ENCODE results near the gene ACTL7B.

ACTL7B gene, protein sequence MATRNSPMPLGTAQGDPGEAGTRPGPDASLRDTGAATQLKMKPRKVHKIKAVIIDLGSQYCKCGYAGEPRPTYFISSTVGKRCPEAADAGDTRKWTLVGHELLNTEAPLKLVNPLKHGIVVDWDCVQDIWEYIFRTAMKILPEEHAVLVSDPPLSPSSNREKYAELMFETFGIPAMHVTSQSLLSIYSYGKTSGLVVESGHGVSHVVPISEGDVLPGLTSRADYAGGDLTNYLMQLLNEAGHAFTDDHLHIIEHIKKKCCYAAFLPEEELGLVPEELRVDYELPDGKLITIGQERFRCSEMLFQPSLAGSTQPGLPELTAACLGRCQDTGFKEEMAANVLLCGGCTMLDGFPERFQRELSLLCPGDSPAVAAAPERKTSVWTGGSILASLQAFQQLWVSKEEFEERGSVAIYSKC

DNA sequence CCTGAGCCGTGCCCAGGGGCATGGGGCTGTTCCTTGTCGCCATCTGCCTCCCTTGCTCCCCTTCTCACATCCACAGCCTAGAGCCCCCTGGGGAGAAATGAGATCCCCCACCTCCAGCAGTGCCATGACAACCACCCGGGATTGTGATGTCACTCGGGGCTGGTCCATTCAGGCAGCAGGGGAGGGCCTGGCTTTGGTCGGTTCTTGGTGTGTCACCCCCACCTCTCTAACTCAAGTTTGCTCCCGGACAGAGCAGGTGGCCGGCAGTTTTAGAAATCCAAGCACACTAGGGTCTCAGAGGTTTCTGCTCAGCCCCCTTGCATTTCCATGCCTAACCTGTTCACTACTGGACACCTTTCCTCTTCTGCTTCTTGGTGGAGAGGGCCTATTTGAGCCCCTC is at the start of gene ACTL7B:
TSS of gene ACTL7B (minus strand) at position 99 of the 400 bp plus-strand sequence. CDS start at position 43, 56 bp downstream.
- DNase-seq (ENCODE audit: low spot score) = no peak
- no peaks in the 10 kb centered on the region for H3K36me3 ChIP-seq (ENCODE audit: low read depth)
- H3K4me1 ChIP-seq (ENCODE audit: insufficient read depth, poor library complexity, severe bottlenecking) = peaks cover 19% of the 10 kb centered on the region
- H3K27me3 ChIP-seq (ENCODE audit: insufficient read depth, poor library complexity, severe bottlenecking) = no peaks in the 10 kb centered on the region
- no peak within 1 kb of the TSS for H3K4me3 ChIP-seq (ENCODE audit: severe bottlenecking)
- TF ChIP-seq, protein P1, sequence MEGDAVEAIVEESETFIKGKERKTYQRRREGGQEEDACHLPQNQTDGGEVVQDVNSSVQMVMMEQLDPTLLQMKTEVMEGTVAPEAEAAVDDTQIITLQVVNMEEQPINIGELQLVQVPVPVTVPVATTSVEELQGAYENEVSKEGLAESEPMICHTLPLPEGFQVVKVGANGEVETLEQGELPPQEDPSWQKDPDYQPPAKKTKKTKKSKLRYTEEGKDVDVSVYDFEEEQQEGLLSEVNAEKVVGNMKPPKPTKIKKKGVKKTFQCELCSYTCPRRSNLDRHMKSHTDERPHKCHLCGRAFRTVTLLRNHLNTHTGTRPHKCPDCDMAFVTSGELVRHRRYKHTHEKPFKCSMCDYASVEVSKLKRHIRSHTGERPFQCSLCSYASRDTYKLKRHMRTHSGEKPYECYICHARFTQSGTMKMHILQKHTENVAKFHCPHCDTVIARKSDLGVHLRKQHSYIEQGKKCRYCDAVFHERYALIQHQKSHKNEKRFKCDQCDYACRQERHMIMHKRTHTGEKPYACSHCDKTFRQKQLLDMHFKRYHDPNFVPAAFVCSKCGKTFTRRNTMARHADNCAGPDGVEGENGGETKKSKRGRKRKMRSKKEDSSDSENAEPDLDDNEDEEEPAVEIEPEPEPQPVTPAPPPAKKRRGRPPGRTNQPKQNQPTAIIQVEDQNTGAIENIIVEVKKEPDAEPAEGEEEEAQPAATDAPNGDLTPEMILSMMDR (IDR thresholded peaks at IDR 0.05; ENCODE audit: poor library complexity, severe bottlenecking) = no peak
- H3K27ac ChIP-seq (ENCODE audit: poor library complexity, severe bottlenecking) = no peak within 1 kb of the TSS
- no peaks in the 10 kb centered on the region for H3K9me3 ChIP-seq (ENCODE audit: severe bottlenecking)
- ATAC-seq (ENCODE audit: low read depth) = no peak

DNA sequence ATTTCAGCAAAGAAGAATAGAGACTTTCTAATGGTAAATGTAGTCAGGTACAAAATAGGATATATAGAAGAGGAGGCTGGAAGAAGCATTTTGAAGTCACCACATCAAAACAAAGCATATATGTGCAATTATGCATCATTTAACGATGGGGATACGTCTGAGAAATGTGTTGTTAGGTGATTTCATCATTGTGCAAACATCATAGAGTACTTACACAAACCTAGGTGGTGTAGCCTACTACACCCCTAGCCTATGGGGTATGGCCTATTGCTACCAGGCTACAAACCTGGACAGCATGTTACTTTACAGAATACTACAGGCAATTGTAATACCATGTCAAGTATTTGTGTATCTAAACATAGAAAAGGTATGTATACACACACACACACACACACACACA is 49.7 kb upstream of the ACTL7B start:
- TF ChIP-seq, protein P1 (IDR thresholded peaks at IDR 0.05; ENCODE audit: poor library complexity, severe bottlenecking) = no peak
- no peak overlapping the region for H3K27ac ChIP-seq (ENCODE audit: poor library complexity, severe bottlenecking)
- ATAC-seq (ENCODE audit: low read depth) = no peak
- no peak for DNase-seq (ENCODE audit: low spot score)
- no peaks in the 10 kb centered on the region for H3K4me1 ChIP-seq (ENCODE audit: insufficient read depth, poor library complexity, severe bottlenecking)
- H3K4me3 ChIP-seq (ENCODE audit: severe bottlenecking) = no peak overlapping the region
- H3K9me3 ChIP-seq (ENCODE audit: severe bottlenecking) = no peaks in the 10 kb centered on the region
- H3K27me3 ChIP-seq (ENCODE audit: insufficient read depth, poor library complexity, severe bottlenecking) = no peaks in the 10 kb centered on the region
- peaks cover 92% of the 10 kb centered on the region for H3K36me3 ChIP-seq (ENCODE audit: low read depth)

DNA sequence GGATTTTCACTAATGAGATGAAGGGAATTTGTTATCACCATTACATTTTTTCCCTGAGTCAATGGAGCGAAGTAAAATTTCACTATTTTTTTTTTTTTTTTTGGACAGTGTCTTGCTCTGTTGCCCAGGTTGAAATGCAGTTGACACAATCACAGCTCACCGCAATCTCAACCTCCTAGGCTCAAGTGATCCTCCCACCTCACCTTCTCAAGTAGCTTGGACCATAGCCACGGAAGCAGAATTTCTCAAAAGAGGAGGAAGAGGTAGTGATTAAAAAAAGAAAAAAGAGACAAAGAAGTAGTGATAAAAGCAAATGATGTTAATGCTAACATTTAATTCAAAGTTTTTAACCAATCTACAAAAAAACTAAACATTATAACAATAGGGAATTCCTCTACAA is 48.4 kb upstream of the ACTL7B start:
- Histone ChIP-seq H3K9me3 (ENCODE audit: severe bottlenecking) (no peaks in the 10 kb centered on the region), H3K27ac (ENCODE audit: poor library complexity, severe bottlenecking) (no peak overlapping the region), H3K4me3 (ENCODE audit: severe bottlenecking) (no peak overlapping the region), H3K27me3 (ENCODE audit: insufficient read depth, poor library complexity, severe bottlenecking) (no peaks in the 10 kb centered on the region), H3K4me1 (ENCODE audit: insufficient read depth, poor library complexity, severe bottlenecking) (no peaks in the 10 kb centered on the region), H3K36me3 (ENCODE audit: low read depth) (peaks cover 91% of the 10 kb centered on the region)
- ATAC-seq (ENCODE audit: low read depth) = no peak
- no peak for DNase-seq (ENCODE audit: low spot score)
- TF ChIP-seq, protein P1 (IDR thresholded peaks at IDR 0.05; ENCODE audit: poor library complexity, severe bottlenecking) = no peak

DNA sequence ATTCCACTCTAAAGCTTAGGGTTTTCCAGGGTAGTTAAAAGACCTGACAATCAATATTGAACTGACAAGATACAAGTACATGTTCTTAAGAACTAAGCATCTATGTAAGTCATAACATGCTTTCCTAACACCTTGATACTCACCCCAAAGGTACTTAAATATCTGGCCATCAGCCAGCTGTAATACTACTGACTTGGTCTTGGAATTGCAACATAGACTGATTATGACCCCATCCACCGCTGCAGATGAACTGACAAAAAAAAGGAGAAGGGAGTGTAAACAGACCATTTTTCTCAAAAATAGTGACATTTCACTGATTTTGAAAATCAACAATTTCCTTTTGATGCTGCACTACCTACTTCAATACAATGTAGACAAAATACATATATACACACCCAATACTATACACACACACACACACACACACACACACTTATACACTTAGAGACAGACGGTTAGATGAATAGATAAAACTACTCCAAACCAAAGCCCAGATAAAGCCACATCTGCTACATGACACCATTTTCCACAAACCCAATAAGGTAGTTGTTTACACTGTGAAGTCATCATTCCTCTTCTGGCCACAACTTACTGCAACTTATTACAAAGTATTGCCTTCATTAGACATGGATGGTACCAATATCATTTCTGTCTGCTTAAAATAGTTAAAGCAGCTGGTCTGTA is 47.8 kb upstream of the ACTL7B start:
- H3K36me3 ChIP-seq (ENCODE audit: low read depth) = peaks cover 90% of the 10 kb centered on the region
- no peak overlapping the region for H3K27ac ChIP-seq (ENCODE audit: poor library complexity, severe bottlenecking)
- TF ChIP-seq, protein P1 (IDR thresholded peaks at IDR 0.05; ENCODE audit: poor library complexity, severe bottlenecking) = no peak
- H3K4me3 ChIP-seq (ENCODE audit: severe bottlenecking) = no peak overlapping the region
- H3K9me3 ChIP-seq (ENCODE audit: severe bottlenecking) = no peaks in the 10 kb centered on the region
- DNase-seq (ENCODE audit: low spot score) (no peak), ATAC-seq (ENCODE audit: low read depth) (no peak)
- no peaks in the 10 kb centered on the region for H3K4me1 ChIP-seq (ENCODE audit: insufficient read depth, poor library complexity, severe bottlenecking)
- H3K27me3 ChIP-seq (ENCODE audit: insufficient read depth, poor library complexity, severe bottlenecking) = no peaks in the 10 kb centered on the region

Data from RWPE2 (cell line).